HG03469 (cell line): ENCODE measurements around the gene TANGO6.

Experiments
- ATAC-seq: cut with Tn5 transposase; IDR thresholded peaks from one replicate; pipeline ENCODE4 v1.9.1; 2021; ENCODE audit warnings: mild to moderate bottlenecking, moderate library complexity, moderate number of reproducible peaks; ENCODE audit not compliant: unreplicated experiment

The TANGO6 gene

GRCh38 chr16:68999114-68999513 lies 155.8 kb downstream of the TANGO6 start:
- no peak for ATAC-seq

GRCh38 chr16:69003500-69003899 lies 160.2 kb downstream of the TANGO6 start:
- no peak for ATAC-seq

- no peak for ATAC-seq
Observed at GRCh38 chr16:69005641-69006355, 162.5 kb downstream of the TANGO6 start.

GRCh38 chr16:69012906-69013305 lies 169.6 kb downstream of the TANGO6 start:
- no peak for ATAC-seq

GRCh38 chr16:69013991-69014390 lies 170.7 kb downstream of the TANGO6 start:
- ATAC-seq: no peak

GRCh38 chr16:69014811-69015210 lies 171.5 kb downstream of the TANGO6 start:
- no peak for ATAC-seq

GRCh38 chr16:69017036-69017783 lies 173.9 kb downstream of the TANGO6 start:
- no peak for ATAC-seq

- no peak for ATAC-seq
Observed at GRCh38 chr16:69019811-69020210, 176.5 kb downstream of the TANGO6 start.

- no peak for ATAC-seq
Observed at GRCh38 chr16:69029121-69029520, 185.8 kb downstream of the TANGO6 start.

GRCh38 chr16:69031877-69032301 lies 188.6 kb downstream of the TANGO6 start:
- ATAC-seq: no peak

GRCh38 chr16:69033151-69033949 lies 190.0 kb downstream of the TANGO6 start:
- ATAC-seq: no peak

GRCh38 chr16:69035375-69035774 lies 192.0 kb downstream of the TANGO6 start:
- ATAC-seq: no peak

GRCh38 chr16:69036399-69037091 lies 193.2 kb downstream of the TANGO6 start:
- ATAC-seq: no peak

GRCh38 chr16:69037373-69038160 lies 194.2 kb downstream of the TANGO6 start:
- ATAC-seq: no peak

- no peak for ATAC-seq
Observed at GRCh38 chr16:69039333-69039941, 196.1 kb downstream of the TANGO6 start.

- ATAC-seq: no peak
Observed at GRCh38 chr16:69040144-69040909, 197.0 kb downstream of the TANGO6 start.

- no peak for ATAC-seq
Observed at GRCh38 chr16:69048328-69049120, 205.2 kb downstream of the TANGO6 start.

- no peak for ATAC-seq
Observed at GRCh38 chr16:69049146-69049545, 205.8 kb downstream of the TANGO6 start.
